Body of pancreas (tissue), 4 donors: ENCODE results near the gene CRYBG2.

ENCODE experiments used
- POLR2A ChIP-seq, 3 donors: fragments of 450-650 bp; IDR thresholded peaks; one replicate each; pipeline ENCODE4 v1.6.1; 2016; ENCODE audit warnings: antibody characterized with exemption in 3 of 3, mild to moderate bottlenecking in 2 of 3
- TF ChIP-seq, protein P1 (sequence below), 7 experiments: fragments of 450-650 bp in 4 of 7; fragments of 200-600 bp in 3 of 7; sonication (generic) in 3 of 7; IDR thresholded peaks; one replicate each; pipeline ENCODE4 v1.5.1; 2016 to 2019; ENCODE audit warnings: antibody characterized with exemption in 7 of 7

DNA sequence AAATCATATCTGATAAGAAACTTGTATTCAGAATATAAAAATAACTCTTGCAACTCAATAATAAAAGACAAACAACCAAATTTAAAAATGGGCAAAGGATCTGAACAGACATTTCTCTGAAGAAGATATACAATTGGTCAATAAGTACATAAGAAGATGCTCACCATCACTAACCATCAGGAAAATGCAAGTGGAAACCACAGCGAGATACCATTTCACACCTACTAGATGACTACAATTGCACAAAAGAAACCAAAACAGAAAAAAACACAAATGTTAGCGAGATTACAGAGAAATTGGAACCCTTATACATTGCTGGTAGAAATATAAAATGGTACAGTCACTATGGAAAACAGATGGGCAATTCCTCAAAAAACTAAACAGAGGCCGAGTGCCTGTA is 30.1 kb upstream of the CRYBG2 start:
- TF ChIP-seq, protein P1, sequence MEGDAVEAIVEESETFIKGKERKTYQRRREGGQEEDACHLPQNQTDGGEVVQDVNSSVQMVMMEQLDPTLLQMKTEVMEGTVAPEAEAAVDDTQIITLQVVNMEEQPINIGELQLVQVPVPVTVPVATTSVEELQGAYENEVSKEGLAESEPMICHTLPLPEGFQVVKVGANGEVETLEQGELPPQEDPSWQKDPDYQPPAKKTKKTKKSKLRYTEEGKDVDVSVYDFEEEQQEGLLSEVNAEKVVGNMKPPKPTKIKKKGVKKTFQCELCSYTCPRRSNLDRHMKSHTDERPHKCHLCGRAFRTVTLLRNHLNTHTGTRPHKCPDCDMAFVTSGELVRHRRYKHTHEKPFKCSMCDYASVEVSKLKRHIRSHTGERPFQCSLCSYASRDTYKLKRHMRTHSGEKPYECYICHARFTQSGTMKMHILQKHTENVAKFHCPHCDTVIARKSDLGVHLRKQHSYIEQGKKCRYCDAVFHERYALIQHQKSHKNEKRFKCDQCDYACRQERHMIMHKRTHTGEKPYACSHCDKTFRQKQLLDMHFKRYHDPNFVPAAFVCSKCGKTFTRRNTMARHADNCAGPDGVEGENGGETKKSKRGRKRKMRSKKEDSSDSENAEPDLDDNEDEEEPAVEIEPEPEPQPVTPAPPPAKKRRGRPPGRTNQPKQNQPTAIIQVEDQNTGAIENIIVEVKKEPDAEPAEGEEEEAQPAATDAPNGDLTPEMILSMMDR (IDR thresholded peaks at IDR 0.05): no peak
- no peak for TF ChIP-seq POLR2A (IDR thresholded peaks at IDR 0.05)
